ENCODE data around the gene CCDC137. TPM values are rescaled to one million over a fixed set of nuclear protein-coding genes. Genes with fewer than 3 reads are reported as not detected.

The CCDC137 gene
- total RNA-seq, 2 experiments from 2014 or later, result 54.8 to 63.3 TPM

DNA sequence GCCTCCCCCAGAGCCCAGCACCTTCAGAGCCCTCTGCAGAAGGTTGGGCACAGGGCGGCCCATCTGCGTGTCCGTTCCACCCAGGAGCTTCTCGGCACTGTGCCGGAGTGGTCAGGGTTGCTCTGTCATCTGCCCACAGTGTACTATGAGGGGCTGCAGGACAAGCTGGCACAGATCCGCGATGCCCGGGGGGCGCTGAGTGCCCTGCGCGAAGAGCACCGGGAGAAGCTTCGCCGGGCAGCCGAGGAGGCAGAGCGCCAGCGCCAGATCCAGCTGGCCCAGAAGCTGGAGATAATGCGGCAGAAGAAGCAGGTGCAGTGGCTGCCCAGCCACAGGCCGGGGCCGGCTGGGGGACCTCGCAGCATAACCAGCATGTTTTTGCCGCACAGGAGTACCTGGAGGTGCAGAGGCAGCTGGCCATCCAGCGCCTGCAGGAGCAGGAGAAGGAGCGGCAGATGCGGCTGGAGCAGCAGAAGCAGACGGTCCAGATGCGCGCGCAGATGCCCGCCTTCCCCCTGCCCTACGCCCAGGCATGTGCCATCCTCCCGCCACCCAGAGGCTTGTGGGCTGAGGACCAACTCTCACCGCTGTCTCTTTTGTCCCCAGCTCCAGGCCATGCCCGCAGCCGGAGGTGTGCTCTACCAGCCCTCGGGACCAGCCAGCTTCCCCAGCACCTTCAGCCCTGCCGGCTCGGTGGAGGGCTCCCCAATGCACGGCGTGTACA, 29.8 kb downstream of the CCDC137 start:
- Mint-ChIP-seq H3K4me1 (peaks cover 7% of the 10 kb centered on the region), H3K27ac (no peak overlapping the region), H3K4me3 (no peak overlapping the region), H3K36me3 (peaks cover 16% of the 10 kb centered on the region), H3K27me3 (no peaks in the 10 kb centered on the region), H3K9me3 (no peaks in the 10 kb centered on the region)
- DNase-seq, result no peak

DNA sequence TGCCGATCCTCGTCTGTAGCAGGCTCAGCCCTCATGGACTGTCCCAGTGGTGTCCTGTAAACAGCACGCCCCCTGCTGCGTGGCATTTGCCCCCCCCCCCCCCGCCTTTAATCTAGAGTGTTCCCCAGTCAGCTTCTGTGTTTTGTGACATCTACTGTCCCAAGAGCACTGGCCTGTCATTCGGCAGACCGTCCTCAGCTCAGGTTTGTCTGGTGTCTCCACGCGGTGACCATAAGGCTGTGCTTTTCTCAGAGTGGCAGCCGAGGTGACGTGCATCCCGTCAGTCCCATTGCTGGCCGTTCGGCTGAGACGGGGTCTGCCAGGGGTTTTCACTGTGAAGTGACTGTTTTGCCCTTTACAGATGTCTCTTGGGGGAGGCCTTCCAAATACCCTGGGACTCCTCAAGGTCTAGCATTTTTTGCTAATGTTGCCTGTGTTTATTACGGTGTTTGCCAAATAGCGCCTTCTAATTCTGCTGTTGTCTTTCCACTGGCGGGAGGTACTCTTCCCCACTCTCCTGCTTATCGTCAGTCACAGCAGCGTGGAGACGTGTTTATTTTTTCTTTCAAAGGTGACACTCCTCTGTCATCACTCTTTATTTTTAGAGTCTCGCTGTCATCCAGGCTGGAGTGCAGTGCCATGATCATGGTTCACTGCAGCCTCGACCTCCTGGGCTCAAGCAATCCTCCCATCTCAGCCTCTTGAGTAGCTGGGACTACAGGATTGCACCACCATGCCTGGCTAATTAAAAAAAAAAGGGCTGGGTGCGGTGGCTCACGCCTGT, 30.9 kb downstream of the CCDC137 start:
- Mint-ChIP-seq H3K4me3 (no peak overlapping the region), H3K36me3 (peaks cover 26% of the 10 kb centered on the region), H3K4me1 (peaks cover 15% of the 10 kb centered on the region), H3K27me3 (no peaks in the 10 kb centered on the region), H3K27ac (no peak overlapping the region), H3K9me3 (no peaks in the 10 kb centered on the region)
- DNase-seq, result no peak

DNA sequence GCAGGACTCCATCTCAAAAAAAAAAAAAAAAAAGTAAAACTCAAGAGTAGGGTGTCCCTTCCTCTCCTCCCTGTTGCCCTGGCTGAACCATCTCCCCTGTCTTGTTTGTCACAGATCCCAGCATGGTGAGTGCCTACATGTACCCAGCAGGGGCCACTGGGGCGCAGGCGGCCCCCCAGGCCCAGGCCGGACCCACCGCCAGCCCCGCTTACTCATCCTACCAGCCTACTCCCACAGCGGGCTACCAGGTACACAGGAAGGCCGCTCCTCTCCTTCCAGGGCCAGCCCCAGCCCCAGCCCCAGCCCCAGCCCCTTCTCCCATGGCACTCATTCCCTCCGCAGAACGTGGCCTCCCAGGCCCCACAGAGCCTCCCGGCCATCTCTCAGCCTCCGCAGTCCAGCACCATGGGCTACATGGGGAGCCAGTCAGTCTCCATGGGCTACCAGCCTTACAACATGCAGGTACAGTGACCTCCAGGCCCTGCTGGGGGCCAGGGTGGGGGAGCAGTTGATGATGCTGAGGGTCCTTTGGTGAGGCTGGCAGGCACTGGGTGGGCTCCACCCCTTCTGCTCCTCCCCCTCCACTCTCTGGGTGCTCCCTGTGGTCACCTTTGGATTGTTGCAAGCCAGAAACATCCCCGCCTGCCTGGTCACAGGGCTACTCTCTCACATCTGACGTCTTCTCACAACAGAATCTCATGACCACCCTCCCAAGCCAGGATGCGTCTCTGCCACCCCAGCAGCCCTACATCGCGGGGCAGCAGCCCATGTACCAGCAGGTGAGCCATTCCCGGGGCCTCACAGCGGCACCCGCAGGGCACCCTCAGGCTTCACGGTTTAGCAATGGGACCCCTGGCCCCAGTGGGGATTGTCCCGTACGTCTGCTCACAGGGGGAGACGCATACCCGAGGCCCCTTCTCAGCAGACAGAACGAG, 34.1 kb downstream of the CCDC137 start:
- Mint-ChIP-seq H3K4me3 (peak overlapping the region; percentile 54), H3K4me1 (peaks cover 26% of the 10 kb centered on the region), H3K27ac (peak overlapping the region; percentile 77), H3K9me3 (no peaks in the 10 kb centered on the region), H3K36me3 (peaks cover 45% of the 10 kb centered on the region), H3K27me3 (no peaks in the 10 kb centered on the region)
- DNase-seq, result no peak

DNA sequence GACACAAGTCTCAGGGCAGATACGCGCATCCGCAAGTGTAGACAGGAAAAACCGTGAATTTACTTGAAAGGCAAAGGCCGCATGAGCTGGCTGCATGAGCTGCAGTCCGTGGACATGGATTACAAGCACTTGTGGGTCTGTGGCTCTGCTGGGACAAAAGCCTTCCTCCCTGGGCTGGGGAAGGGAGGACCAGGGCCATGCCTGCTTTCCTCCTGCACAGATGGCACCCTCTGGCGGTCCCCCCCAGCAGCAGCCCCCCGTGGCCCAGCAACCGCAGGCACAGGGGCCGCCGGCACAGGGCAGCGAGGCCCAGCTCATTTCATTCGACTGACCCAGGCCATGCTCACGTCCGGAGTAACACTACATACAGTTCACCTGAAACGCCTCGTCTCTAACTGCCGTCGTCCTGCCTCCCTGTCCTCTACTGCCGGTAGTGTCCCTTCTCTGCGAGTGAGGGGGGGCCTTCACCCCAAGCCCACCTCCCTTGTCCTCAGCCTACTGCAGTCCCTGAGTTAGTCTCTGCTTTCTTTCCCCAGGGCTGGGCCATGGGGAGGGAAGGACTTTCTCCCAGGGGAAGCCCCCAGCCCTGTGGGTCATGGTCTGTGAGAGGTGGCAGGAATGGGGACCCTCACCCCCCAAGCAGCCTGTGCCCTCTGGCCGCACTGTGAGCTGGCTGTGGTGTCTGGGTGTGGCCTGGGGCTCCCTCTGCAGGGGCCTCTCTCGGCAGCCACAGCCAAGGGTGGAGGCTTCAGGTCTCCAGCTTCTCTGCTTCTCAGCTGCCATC, 34.9 kb downstream of the CCDC137 start:
- Mint-ChIP-seq H3K27ac (peak overlapping the region; percentile 97), H3K4me3 (peak overlapping the region; percentile 97), H3K36me3 (peaks cover 53% of the 10 kb centered on the region), H3K4me1 (peaks cover 30% of the 10 kb centered on the region), H3K27me3 (no peaks in the 10 kb centered on the region), H3K9me3 (no peaks in the 10 kb centered on the region)
- no peak for DNase-seq

DNA sequence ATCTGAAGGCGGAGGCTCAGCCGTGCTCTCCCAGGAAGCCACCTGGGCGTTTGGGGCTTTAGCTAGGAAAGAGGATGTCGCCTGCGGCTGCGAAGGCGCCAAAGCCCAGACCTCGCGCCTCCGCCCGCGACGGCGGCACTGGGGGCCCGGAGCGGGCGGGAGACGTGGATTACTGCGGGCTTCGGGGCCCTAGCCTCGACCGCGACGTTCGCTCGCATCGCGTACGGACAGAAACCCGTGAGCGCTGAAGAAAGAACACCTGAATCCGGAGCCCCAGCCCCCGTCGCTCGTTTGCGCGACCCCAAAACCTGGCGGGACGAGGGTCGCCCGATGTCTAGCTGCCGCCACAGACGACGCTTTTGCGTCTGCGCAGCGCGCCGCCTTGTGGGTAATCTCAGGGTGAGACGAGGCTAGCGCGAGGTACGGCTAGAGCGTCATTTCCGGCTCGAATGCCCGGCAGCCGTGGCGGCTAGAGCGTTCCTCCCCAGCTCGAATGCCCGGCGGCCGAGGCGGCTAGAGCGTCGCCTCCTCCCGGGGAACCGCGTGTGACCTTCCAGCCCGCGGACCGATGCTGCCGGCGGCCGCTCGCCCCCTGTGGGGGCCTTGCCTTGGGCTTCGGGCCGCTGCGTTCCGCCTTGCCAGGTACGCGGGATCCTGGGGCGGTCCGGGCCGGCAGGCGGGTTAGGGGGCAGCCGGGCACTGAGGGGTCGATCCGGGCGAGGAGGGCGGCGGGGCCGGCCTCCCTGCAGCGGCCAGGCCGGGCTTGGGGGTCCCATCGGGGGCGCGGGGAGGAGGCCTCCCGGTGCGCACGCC, 36.6 kb downstream of the CCDC137 start, which contains the start of gene MRPL12:
Gene MRPL12, plus strand, starts transcription at position 434 of the 813 bp plus-strand sequence. Its CDS starts 135 bp downstream, at position 569.
- H3K9me3 Mint-ChIP-seq, result no peaks in the 10 kb centered on the region
- H3K4me3 Mint-ChIP-seq, result peak within 1 kb of the TSS; percentile 97
- DNase-seq, result peak; percentile 92
- peaks cover 30% of the 10 kb centered on the region for H3K4me1 Mint-ChIP-seq
- H3K27me3 Mint-ChIP-seq, result no peaks in the 10 kb centered on the region
- peak within 1 kb of the TSS; percentile 97 for H3K27ac Mint-ChIP-seq
- H3K36me3 Mint-ChIP-seq, result peaks cover 54% of the 10 kb centered on the region

DNA sequence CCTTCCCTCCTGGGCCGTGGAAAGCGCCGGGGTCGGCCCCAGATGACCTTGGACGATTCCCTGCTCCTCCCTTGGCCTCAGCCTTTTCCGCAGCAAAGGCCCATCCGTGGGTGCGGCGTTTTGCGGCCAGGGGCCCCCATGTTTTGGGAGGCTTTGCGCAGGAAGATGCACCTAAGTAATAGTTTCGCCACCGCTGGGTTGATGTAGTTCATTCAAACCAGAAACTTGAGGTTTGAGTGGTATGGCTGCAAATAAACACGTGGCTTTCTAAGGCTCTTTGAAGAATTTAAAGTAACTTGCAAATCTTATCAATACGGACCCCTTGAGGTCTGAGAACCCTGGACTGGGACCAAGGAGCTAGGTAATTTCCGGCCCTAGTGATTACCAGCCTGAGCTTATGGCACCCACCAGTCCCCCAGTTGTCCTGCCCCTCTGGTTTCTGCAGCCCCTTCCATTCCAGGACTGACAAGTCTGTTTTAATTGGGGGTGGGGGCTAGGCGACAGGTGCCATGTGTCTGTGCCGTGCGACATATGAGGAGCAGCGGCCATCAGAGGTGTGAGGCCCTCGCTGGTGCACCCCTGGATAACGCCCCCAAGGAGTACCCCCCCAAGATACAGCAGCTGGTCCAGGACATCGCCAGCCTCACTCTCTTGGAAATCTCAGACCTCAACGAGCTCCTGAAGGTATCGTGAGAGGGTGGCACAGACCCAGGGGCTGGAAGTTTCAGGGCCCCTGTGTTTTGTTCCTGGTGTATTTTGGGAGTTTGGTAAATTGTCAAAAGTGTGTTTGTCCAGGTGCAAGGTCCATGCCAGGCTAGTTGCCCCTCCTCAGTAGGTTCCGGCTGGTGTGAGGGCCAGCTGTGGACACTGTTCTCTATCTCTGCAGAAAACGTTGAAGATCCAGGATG, 37.5 kb downstream of the CCDC137 start:
- Mint-ChIP-seq H3K4me3 (peak overlapping the region; percentile 97), H3K4me1 (peaks cover 33% of the 10 kb centered on the region), H3K36me3 (peaks cover 49% of the 10 kb centered on the region), H3K9me3 (no peaks in the 10 kb centered on the region), H3K27me3 (no peaks in the 10 kb centered on the region), H3K27ac (peak overlapping the region; percentile 81)
- no peak for DNase-seq

DNA sequence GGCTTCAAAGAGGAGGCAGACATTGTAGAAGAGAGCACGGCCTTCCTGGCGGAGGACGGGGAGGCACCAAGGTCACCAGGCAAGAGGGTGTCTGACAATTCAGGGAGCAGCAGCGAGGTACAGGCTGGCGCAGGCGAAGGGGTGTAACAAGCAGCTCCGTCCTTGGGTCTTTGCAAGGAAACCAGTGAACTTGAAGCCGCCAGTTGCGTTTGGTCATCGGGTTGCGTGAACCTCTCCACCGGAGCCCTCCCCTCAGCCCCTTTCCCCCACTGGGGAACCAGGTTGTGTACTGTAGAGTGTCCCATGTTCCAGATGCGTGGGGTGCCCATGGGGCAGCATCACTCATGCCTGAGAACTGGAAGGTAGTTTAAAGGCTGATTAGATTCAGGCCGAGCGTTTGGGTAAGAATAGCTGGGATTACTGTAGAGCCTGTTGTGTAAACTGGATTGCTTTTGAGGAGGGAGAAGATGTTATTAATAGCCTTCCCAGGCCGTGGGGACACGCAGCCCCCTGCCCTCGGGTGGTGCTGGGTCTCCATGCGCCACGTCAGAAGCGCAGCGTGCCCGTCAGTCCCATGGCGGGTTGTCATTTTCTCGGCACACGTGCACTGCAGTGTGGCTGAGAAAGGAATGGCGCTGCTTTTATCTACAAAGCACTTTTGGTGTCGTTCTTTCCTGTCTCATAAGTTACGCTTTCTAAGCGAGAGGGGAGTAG, 39.1 kb downstream of the CCDC137 start:
- peak overlapping the region; percentile 10 for H3K4me3 Mint-ChIP-seq
- peaks cover 50% of the 10 kb centered on the region for H3K36me3 Mint-ChIP-seq
- no peak for DNase-seq
- no peaks in the 10 kb centered on the region for H3K27me3 Mint-ChIP-seq
- peak overlapping the region; percentile 38 for H3K27ac Mint-ChIP-seq
- H3K4me1 Mint-ChIP-seq, result peaks cover 41% of the 10 kb centered on the region
- H3K9me3 Mint-ChIP-seq, result no peaks in the 10 kb centered on the region

DNA sequence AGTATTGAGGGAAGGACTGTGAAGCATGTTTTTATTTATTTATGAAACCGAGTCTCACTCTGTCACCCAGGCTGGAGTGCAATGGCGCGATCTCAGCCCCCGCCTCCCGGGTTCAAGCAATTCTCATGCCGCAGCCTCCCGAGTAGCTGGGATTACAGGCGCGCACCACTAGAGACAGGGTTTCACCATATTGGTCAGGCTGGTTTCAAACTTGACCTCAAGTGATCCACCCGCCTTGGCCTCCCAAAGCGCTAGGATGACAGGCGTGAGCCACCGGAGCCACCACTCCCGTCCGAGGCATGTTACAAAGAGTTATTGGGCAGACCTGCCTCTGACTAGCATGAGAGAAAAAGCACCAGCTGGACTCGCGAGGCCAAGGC, 39.7 kb downstream of the CCDC137 start:
- DNase-seq, result no peak
- Mint-ChIP-seq H3K9me3 (no peaks in the 10 kb centered on the region), H3K27me3 (no peaks in the 10 kb centered on the region), H3K4me3 (peak overlapping the region; percentile 10), H3K4me1 (peaks cover 41% of the 10 kb centered on the region), H3K27ac (peak overlapping the region; percentile 8), H3K36me3 (peaks cover 47% of the 10 kb centered on the region)

DNA sequence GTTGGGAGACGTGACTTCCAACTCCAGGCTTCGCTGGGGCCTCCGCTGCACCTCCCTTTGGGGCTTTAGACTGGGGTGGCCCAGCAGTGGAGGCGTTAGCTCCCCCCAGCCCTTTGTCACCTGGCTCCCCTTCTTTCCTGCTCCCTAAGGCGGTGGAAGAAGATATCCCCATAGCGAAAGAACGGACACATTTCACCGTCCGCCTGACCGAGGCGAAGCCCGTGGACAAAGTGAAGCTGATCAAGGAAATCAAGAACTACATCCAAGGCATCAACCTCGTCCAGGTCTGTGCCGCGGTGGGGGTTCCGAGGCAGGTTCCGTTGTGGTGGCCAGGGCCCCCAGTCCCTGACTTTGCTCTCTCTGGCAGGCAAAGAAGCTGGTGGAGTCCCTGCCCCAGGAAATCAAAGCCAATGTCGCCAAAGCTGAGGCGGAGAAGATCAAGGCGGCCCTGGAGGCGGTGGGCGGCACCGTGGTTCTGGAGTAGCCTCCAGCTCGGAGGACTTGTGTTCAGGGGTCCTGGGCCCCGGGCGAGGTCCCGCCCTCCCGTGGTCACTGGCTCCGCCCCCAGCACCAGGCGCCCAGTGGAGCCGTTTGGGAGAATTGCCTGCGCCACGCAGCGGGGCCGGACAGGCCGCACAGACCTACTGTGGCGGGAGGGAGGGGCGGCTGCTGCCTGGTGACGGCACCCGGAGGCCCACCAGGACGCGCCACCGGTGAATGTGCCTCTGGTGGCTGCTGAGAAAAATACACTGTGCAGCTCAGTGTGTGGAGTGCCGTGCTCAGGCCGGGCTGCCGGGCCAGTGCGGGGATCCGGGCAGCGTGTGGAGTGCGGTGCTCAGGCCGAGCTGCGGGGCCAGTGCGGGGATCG, 40.5 kb downstream of the CCDC137 start:
- H3K9me3 Mint-ChIP-seq, result no peaks in the 10 kb centered on the region
- no peaks in the 10 kb centered on the region for H3K27me3 Mint-ChIP-seq
- H3K4me3 Mint-ChIP-seq, result no peak overlapping the region
- H3K36me3 Mint-ChIP-seq, result peaks cover 41% of the 10 kb centered on the region
- no peak overlapping the region for H3K27ac Mint-ChIP-seq
- DNase-seq, result no peak
- peaks cover 36% of the 10 kb centered on the region for H3K4me1 Mint-ChIP-seq

DNA sequence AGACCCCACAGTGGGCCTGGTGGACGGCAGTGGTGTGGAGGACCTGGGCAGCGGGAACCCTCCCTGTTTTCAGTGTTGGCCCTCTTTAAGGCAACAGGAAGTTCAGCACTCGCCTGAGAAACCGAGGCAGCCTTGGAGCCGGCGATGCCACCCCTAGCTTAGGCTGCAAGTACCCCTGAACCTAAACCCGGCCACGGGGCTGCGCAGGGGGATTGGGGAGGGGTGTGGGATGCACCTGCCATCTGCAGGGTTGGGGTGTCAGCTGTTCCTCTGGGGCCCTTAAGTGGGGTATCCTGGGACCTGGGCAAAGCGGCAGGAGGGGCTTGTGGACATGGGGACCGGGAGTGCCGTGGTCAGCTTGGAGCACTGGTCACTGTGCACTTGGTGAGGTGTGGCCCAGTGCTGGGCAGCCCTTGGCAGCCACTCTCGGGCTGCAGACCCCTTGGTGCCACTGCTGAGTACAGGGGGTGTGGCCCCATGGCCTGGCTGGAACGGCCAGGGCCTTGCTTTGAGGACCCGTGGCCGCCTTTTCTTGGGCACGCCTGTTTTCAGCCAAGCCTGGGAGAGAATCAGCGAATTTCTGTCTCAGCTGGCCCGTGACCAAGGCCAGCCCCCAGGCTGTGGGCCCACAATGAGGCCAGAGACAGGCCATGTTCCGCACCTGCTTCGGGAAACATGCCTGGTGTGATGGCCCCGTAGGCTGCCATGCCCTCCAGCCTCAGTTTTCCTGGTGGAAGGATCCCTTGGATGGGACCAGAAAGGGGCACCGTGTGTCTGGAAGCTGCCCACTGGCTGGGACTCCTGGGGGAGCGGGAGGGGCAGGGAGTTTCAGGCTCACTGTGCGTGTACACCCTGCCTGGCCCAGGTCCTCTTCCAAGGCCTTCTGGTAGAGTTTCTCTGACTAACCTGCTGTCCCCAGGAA, 41.4 kb downstream of the CCDC137 start:
- no peak for DNase-seq
- Mint-ChIP-seq H3K4me1 (peaks cover 36% of the 10 kb centered on the region), H3K36me3 (peaks cover 36% of the 10 kb centered on the region), H3K9me3 (no peaks in the 10 kb centered on the region), H3K27me3 (no peaks in the 10 kb centered on the region), H3K27ac (no peak overlapping the region), H3K4me3 (no peak overlapping the region)

DNA sequence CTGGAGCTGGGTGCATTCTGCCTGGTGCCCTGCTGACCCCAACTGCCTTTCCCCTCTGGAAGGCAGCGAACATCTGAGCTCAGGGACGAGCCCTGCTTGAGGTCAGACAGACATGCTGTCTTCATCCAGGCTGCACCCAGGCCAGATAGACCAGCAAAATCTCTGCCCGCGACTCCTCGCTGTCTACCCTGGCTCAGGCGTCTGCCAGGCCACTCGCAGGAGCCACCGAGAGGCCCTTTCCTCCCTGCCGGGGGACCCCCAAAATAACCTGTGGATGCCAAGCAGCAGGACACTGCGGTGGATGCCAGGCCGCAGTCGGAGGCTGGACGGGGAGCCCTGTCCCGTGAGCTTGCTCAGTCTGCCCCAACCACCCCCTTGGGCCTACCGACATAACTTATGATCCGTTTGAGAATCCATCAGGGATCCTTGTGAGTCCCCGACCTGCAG, 42.2 kb downstream of the CCDC137 start:
- DNase-seq, result no peak
- no peak overlapping the region for H3K4me3 Mint-ChIP-seq
- H3K27ac Mint-ChIP-seq, result no peak overlapping the region
- no peaks in the 10 kb centered on the region for H3K9me3 Mint-ChIP-seq
- H3K4me1 Mint-ChIP-seq, result peaks cover 40% of the 10 kb centered on the region
- H3K36me3 Mint-ChIP-seq, result peaks cover 34% of the 10 kb centered on the region
- no peaks in the 10 kb centered on the region for H3K27me3 Mint-ChIP-seq
